ENCODE measurements around the gene MSX1.
"Not testable (repeated sequence)": the region's sequence is repeated elsewhere in the genome, so short reads cannot be mapped to it uniquely, and the experiment has no call there.

Gene MSX1

DNA sequence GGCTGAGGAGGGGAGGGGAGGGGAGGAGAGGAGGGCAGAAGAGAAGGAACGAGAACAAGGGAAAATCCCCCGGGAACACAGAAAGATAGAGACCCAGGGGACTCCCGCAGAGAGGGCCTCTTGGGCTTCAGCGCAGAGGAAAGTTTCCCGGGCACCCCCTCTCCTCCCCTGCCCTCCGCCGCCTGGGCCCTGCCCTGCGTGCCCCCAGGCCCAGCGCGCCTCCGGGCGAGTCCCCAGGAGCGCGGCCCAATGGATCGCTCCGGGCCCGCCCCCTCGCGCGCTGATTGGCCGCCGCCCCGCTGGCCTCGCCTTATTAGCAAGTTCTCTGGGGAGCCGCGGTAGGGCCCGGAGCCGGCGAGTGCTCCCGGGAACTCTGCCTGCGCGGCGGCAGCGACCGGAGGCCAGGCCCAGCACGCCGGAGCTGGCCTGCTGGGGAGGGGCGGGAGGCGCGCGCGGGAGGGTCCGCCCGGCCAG lies at the start of gene MSX1:
MSX1 (plus strand) TSS at position 341 of the 474 bp plus-strand sequence. CDS start 235 bp downstream, outside the sequence.
- no peak for DNase-seq (ENCODE audit: low read depth in 2 of 2)

DNA sequence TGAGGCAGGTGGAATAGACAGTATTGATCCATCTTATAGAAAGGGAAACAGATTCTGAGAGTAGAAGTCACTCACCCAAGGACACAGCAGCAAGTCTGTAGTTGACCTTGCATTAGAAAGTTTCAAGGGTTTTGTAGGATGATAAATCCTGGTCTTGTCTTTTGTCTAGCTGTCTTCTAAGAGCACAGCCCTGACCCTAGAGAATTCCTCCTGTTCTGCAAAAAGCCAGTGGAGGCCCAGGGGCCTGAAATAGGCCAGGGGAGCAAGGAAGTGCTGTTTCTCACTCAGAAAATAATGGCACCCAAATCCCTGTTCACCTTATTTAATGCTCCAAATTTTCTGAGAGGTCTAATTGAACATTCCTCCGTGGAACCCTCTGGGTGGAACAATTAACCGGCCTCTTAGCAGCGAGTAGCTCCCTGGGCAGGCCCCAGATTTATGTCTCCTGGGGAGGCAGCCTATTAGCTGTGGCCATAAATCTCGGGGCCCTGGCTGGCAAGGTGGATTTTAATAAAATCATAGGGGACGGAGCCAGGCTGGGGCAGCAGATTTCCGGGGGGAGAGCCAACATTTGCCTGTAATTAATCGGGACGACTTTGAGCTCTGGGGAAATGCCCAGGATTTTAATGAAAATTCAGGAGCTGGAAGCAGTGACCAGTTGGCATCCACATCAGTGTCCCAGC lies 49.2 kb upstream of the MSX1 start:
- DNase-seq (ENCODE audit: low read depth in 2 of 2), result no peak

DNA sequence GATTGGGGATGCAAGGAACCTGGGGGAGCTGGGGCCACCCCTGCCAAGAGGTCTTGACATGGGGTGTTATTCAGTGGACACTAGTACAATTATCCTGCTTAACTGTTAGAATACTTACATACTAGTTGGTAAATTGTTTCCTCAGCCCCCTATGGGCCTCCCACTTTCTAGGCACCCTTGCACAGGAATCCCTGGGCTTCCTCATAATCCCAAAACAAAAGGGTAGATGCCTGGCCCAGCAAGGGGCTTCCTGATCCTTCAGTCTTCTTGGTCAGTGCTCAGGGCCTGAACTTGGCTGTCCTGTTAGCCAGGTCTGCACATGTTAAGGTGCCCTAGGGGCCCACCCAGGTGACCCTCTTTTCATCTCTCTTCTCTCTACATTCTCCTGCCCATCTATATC lies 48.7 kb upstream of the MSX1 start:
- DNase-seq (ENCODE audit: low read depth in 2 of 2), result no peak

DNA sequence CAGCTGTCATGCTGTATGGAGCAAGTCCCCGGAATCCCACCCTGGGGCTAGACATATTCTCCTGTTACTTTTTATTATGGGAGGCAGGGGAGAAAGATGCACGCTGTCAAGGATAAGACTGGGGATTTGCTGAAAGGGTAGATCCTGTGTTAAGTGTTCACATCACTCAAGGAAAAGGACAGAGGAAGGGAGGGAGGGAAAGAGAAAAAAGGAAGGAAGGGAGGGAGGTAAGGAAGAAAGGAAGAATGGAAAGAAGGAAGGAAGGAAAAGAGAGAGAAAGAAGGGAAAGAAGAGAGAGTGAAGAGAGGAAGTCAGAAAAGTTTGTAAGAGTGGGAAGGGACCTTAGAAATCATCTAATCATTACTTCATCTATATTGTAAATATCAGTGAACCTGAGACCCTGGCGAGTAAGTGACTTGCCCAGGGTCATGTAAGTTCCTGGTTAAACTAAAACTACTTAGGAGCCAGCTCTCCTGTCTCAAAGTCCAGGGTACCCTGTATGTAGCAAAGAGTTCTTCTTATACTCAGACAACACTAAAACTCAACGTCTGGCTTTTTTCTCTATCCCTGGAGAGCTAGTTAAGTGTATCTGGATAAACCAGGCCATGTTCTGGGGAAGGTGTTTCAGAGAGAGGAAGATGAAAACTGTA lies 47.2 kb upstream of the MSX1 start:
- DNase-seq (ENCODE audit: low read depth in 2 of 2), result no peak

DNA sequence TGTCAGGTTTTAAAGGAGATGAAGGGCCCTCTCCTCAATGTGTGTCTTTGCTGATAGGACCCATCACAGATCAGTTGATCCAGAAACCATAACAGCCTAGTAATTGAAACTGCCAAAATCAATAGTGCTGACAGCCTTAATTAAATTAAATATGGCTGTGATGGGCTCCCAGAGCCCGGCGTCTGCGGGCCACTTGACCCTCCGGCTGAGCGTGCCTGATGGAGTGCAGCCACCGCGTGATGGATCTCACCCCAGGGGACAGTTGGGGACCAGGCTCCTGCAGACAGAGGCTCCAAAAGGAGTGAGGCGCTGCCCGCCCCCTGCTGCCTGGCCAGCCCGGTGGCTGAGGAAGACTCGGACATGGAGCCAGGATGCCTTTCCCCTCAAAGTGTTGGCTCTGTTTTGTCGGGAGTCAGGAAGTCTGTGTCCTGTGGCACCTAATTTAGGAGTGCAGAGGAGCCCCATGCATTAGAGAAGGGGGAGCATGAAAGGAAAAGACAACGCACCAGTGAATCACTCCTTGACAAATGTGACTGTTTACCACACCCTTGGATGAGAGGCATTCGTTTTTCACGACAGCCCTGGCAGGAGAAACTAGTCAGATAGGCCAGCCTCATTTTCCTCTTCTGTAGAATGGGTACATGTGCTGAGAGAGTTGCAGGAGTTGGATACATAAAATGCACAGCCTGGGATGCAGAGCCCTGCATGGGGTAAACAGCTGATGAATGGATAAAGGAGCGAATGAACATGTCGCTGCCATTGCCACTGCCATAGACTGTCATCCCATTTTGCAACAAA lies 40.9 kb upstream of the MSX1 start:
- DNase-seq (ENCODE audit: low read depth in 2 of 2), result no peak

DNA sequence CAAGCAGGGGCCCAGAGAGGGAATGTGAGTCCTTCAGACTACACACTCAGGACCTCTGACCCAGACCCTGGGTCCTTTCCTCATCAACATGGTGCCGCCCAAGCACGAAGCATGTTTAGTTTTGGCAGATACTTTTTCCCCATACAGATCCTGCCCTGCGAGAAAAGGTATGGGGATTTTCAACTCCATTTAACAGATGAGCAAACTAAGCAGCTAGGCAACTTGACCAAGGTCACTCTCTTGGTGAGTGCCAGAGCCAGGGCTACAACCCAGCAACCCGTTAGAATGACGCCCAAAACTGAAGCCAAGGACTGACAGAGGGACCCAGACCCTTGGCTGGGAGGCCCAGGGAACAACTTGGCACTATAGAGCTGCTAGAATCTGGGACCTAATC lies 40.3 kb upstream of the MSX1 start:
- no peak for DNase-seq (ENCODE audit: low read depth in 2 of 2)

DNA sequence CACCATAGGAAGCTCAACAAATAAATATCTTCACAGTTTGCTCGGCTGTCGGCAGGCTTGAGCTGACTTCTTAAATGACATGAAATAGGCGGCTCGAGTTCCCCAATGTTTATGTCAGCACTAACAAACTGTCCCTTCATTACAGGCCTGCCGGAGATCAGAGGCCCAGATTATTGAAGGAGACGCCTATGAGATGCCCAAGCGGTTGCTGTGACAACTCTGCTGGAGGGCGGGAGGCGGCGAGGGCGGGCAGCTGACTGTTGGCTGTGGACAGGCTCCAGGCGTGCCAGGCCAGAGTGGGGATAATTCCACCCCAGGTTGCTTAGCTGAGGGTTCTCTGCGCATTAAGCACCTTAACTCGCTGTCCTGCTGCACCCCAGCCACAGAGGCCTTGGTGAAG lies 39.2 kb upstream of the MSX1 start:
- no peak for DNase-seq (ENCODE audit: low read depth in 2 of 2)

DNA sequence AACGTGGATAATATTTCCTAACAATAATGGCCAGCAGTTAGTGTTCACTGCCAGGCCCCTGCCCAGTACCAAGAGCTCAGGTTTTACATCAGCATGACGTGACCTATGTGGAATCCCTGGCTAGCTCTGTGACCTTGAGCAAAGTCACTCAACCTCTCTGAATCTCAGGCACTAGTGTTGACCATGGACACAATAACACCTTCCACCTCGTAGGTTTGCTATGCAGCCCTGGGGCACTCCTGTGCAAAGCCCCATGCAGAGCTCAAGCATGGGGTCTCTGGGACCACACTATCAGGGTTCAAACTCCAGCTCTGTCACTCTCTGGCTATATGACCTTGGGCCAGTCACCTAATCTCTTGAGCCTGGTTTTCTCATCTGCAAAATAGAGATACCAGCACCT lies 38.7 kb upstream of the MSX1 start:
- DNase-seq (ENCODE audit: low read depth in 2 of 2), result no peak

DNA sequence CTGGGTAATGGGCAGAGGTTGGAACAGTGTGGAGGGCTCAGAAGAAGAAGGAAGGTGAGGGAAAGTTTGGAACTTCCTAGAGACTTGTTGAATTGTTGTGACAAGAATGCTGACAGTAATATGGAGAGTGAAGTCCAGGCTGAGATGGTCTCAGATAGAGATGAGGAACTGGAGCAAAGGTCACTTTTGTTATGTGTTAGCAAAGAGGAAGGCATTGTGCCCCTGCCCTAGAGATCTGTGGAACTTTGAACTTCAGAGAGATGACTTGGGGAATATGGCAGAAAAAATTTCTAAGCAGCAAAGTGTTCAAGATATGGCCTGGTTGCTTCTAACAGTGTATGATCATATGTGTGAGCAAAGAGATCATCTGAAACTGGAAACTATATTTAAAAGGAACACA lies 37.9 kb upstream of the MSX1 start:
- DNase-seq (ENCODE audit: low read depth in 2 of 2), result no peak

DNA sequence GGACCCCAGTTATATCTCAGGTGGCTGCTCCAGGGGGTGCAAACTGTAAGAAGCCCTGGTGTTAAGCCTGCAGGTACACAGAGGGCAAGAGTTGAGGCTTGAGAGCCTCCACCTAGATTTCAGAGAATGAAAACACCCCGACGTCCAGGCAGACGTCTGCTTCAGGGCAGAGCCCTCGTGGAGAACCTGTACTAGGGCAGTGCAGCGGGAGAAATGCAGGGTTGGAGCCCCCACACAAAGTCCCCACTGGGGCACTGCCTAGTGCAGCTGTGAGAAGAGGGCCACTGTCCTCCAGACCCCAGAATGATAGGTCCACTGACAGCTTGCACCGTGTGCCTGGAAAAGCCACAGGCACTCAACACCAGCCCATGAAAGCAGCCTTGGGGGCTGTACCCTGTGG lies 37.2 kb upstream of the MSX1 start:
- DNase-seq (ENCODE audit: low read depth in 2 of 2), result not testable (repeated sequence)

DNA sequence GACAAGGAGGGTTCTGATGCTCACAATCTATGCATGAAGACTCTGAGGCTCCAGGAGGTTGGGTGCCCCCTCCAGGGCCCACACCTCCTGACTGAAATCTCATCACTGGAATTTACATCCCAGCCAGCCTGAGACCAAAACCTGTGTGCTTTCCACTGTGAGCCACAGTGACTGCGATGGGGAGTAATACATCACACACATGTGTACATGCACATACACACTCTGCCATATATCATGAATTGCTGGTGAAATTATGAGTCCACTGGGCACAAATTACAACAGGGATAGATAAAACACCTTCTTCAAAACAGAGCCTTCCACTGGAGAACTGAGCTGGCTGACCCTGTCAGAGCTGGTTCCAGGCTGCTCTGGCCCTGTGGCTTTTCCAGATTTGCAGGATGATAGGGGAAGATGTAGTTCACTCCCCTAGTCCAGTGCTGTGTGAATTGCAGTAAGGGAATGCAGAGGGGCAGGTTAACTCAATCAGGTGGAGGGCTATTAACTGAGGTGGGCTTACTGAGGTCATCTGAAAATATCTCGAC lies 35.8 kb upstream of the MSX1 start:
- DNase-seq (ENCODE audit: low read depth in 2 of 2), result no peak

DNA sequence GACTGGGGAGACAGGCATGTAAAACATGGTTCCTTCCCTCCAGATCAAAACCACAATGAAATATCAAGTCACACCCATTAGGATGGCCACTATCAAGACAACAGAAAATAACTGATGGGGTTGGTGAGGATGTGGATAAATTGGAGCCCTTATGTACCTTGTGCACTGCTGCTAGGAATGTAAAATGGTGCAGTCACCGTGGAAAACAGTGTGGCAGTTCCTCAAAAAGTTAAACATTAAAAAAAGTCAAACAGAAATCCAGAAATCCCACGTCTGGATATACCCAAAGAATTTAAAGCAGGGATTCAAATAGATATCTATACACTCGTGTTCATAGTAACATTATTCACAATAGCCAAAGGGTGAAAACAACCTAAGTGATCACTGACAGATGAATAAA lies 35.2 kb upstream of the MSX1 start:
- DNase-seq (ENCODE audit: low read depth in 2 of 2), result no peak

DNA sequence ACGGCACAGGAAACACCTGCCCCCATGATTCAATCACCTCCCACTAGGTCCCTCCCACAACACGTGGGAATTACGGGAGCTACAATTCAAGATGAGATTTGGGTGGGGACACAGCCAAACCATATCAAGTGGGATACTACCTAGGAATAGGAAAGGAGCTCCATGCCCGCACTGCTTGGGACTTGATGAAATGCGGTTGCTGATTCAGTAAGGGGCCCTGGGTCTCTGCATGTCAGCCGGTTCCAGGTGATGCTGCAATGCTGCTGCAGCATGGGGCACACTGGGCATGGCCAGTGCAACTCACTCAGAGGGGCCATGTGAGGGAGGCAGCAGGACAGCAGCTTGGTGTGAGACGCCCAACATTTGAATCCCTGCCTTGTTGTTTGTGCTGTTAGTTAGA lies 34.0 kb upstream of the MSX1 start:
- DNase-seq (ENCODE audit: low read depth in 2 of 2), result no peak

DNA sequence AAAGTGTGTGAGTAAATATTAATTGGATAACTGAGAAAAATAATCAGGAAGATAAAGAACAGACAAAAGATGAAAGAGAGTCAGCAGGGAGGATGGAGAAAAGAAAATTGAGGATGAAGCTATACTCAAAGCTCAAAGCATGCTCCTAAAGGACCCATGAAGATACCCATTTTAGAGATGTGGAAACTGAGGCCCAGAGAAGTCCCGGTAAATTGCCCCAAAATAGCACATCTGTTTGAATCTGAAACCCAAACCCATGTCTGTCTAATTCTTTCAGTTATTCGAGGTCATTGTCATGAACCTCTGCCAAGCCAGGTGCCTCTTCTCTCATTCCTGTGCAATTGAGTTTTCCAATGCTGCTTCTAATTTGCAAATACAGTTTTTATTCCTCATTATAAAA lies 29.6 kb upstream of the MSX1 start:
- DNase-seq (ENCODE audit: low read depth in 2 of 2), result no peak

DNA sequence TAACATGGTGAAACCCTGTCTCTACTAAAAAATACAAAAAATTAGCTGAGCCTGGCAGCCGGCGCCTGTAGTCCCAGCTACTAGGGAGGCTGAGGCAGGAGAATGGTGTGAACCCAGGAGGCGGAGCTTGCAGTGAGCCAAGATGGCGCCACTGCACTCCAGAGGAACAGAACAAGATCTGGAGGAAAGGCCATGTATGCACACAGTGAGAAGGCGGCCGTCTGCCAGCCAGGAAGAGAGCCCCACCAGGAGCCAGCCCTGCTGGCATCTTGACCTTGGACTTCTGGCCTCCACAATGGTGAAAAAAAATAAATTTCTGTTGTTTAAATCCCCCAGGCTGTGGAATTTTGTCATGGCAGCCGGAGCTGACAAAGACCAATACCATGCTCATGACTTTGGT lies 28.2 kb upstream of the MSX1 start:
- DNase-seq (ENCODE audit: low read depth in 2 of 2), result no peak

DNA sequence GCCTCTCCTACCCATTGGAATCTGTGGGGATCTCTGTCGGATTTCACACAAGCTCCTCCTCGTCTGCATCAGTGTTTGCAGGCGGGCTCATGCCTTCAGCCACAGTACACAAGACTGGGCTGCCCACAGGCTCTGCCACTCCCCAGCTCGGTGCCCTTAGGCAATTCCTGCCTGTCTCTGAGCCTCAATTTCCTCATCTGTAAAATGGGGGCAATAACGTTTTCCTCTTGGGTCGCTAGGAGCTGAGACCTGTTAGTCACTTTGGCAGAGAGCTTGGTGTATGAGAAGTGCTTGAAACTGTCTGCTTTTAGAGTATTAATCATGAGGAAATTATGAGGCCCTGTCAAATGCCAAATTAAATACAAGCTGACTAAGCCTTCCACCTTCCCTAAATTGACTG lies 27.6 kb upstream of the MSX1 start:
- no peak for DNase-seq (ENCODE audit: low read depth in 2 of 2)

DNA sequence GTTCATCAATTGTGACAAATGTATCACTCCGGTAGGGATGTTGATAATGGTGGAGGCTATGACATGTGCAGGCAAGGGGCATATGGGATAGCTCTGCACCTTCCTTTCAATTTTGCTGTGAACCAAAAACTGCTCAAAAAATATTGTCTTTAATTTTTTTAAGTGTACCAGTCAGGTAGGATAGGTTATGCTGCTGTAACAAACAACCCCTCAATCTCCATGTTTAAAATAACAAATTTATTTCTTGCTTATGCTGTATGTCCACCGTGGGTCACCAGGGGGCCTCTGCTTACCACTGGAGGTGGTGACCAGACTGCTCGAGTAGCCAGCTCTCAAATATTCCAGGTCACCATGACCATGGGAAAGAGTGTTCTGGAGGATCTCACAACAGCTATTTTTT lies 23.4 kb upstream of the MSX1 start:
- DNase-seq (ENCODE audit: low read depth in 2 of 2), result no peak

DNA sequence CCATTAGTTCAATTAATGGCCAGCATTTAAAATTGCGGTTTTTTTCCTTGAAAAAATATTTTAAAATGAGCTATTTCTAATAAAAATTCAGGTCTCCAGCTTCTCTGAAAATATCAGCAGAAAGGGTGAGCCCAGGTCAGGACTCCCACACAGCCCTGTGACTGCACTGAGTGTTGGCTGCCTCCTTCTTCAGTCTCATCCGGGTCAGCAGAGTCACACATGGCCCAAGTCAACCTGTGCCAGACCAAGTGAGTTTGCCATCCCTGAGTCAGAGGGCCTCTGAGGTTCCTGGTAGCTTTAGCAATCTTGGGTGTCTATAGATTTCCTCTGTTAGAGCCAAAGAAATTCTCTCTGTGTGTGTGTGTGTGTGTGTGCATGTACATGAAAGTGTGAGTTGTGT lies 22.1 kb upstream of the MSX1 start:
- no peak for DNase-seq (ENCODE audit: low read depth in 2 of 2)

DNA sequence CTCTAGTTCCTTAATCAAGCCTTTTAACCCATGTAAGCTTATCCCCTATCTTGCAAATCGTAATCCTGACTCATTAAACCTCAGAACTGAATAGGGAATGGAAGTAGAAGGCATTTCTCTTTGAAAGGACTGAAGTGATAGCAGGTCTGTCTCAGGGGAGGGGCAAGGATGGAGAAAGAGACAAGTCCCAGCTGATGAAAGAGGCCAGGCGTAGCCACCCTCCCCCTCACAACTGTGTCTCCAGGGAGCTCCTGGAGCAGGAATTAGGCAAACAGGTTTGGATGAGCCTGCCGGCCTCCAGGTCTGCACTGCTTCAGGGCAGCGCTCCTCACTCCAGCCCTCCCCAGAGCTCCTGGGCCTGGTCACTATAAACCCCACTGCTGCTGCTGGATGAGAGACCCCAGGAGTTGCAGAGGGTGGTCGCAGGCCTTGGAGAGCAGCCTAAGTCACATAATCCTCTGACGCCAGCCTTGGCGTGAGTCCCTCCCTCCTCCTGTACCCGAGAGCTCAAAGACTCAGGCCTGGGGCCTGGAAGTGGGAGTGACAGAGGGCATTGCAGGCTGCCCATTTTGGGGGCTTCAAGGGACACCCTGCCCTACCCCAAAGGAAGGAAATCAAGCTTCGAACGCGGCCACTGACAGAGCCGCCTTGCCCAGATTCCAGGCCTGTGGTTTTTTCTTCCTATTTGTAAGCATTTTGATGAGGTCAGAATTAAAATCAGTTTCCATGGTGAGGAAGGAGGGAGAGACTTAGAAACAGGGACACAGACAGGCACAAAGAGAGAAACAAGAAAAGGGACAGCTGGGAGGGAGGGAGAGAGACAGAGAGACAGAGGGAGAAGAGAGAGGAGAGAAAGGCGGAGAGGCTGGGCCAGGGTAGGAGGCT lies 21.2 kb upstream of the MSX1 start:
- no peak for DNase-seq (ENCODE audit: low read depth in 2 of 2)

DNA sequence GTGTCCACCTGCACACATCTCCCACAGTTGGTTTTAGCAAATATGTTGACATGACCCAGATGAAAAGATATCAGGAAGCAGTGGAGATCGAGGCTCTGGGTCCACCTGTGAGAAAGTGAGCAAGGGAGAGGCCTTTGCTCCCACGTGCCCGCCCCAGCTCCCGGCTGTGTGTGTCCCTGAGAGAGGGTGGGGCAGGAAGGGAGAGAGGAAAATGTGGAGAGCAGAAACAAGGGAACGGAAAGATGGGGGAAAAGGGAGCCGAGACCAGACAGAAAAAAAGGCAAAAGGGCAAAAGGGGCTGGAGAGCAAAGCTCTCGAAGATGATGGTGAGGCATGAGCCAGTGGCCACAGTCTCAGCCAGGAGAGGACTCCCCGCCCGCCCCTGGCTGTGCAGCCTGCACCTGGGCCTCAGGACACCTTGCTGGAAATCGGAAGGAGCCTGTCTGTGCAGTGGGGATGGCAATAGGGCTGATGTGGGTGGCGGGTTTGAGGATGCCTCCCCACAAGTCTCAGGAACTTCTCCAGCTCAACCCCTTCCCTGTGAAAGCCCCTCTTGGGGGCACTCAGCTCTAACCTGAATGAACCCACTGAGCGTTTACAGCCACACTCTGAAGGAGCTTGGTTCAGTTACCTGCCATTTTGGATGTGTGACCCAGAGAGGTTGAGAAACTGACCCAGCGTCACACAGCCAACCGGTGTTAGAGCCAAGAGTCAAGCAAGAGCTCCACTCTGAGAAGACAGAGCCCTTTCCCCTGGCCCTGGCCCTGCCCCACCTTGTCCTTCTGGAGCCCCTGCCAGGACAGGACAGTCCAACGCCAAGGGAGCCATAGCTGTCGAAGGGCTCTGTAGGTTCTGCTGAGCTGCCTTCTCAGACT lies 20.3 kb upstream of the MSX1 start:
- no peak for DNase-seq (ENCODE audit: low read depth in 2 of 2)

DNA sequence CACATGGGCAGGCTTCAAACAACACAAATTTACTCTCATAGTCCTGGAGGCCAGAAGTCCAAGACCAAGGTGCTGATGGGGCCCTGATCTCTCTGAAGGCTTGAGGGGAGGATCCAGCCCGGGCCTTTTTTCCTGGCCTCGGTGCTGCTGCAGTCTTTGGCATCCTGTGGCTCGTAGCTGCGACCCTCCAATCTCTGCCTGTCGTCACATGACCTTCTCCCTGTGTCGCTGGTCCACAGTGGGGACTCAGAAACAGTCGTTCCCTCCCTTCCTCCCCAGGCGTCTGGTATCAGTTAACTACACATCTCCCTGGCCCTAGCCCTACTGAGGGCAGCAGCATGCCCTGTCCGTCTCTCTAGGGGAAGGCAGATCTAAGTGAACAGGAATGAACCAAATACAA lies 19.1 kb upstream of the MSX1 start:
- no peak for DNase-seq (ENCODE audit: low read depth in 2 of 2)

Measured in activated CD8-positive, alpha-beta memory T cell treated with anti-CD3 and anti-CD28 coated beads for 4 hours (primary cell).